Lung microvascular endothelial cell (primary cell): ENCODE measurements around the gene ANKRD40CL. TPM values are rescaled to one million over a fixed set of nuclear protein-coding genes. Genes with fewer than 3 reads are reported as not detected.
"Not testable (repeated sequence)": the region's sequence is repeated elsewhere in the genome, so short reads cannot be mapped to it uniquely, and the experiment has no call there.

Experiments used
- DNase-seq, 2 donors: peaks; one replicate each; pipeline versions ENCODE4 v3.0.0 to v3.0.0-alpha.2; 2010; ENCODE audit warnings: low read depth in 2 of 2
- total RNA-seq: library from RNA; depleted of rRNA; stranded (reverse); fragments of >200 nt; gene quantifications from 2 replicates; pipeline ENCODE4 v1.2.1, GENCODE V29; 2014

The ANKRD40CL gene, protein sequence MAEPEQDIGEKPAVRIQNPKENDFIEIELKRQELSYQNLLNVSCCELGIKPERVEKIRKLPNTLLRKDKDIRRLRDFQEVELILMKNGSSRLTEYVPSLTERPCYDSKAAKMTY
- total RNA-seq: not detected in 2 replicates

DNA sequence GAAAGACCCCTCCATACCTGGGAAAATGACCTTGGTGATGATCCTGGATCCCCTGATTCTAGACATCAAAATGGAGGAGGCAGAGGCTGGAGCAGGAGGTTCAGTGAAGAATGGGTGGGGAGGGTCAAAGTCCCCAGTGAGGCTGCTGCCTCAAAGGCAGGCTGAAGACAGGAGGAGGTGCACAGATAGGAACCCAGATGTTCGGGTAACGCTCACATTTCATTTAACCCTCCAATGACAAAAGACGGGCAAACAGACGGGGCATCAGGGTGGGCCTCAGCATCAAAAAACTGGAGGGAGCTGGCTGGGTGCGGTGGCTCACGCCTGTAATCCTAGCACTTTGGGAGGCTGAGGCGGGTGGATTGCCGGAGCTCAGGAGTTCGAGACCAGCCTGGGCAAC is at the start of gene ANKRD40CL:
Gene ANKRD40CL, minus strand, starts transcription at position 73 of the 400 bp plus-strand sequence. CDS start 605 bp downstream, outside the sequence.
- no peak for DNase-seq

- no peak for DNase-seq
These were observed 49.0 kb upstream of the ANKRD40CL start for GRCh38 chr17:50816271-50816670.

DNA sequence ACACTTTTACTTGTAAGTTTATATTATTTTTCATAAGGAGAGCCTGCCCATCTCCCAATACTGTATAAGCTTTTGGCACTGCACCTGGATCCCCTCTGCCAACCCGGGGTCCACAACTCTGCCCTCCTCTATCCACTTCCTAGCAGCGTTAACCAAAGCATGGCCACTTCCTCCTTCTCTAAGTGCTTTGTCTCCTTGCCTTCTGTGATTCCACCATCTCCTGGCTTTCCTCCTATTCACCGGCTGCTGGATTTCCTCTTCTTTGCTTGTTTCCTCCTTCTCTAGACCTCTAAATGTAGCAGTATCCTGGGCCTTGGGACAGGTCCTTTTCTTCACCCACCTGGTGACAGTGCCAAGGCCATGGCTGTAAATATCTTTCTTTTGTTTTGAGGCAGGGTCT is 48.1 kb upstream of the ANKRD40CL start:
- DNase-seq: no peak

DNA sequence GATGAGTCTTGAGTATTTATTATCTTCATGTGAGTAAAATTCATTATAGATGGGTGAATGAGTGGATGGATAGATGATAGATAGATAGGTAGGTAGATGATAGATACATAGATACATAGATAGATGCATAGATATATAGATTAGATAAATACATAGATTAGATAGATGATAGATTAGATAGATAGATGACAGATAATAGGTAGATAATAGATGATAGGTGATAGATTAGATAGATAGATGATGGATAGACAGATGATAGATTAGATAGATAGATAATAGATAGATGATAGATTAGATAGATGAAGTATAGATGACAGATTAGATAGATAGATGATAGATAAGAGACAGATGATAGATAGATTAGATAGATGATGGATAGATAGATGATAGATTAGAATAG is 46.3 kb upstream of the ANKRD40CL start:
- no peak for DNase-seq

GRCh38 chr17:50808888-50809287 is 41.6 kb upstream of the ANKRD40CL start:
- no peak for DNase-seq

- no peak for DNase-seq
These were observed 41.1 kb upstream of the ANKRD40CL start for GRCh38 chr17:50808413-50808812.

GRCh38 chr17:50807675-50808074 is 40.4 kb upstream of the ANKRD40CL start:
- DNase-seq: no peak

DNA sequence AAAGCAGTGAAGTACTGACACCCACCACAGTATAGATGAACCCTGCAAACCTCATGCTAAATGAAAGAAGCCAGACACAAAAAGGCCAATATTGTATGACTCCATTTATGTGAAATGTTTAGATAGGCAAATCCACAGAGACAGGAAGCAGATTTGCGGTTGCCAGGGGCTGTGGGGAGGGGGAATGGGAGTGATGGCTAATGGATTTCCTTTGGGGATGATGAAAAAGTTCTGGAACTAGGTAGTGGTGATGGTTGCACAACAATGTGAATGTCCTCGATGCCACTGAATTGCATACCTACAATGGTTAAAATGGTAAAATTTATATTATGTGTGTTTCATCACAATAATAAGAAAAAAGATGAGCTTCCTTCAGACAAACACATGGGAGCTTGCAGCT is 39.7 kb upstream of the ANKRD40CL start:
- peak in 1 of 2 donors; percentile 44 for DNase-seq

DNA sequence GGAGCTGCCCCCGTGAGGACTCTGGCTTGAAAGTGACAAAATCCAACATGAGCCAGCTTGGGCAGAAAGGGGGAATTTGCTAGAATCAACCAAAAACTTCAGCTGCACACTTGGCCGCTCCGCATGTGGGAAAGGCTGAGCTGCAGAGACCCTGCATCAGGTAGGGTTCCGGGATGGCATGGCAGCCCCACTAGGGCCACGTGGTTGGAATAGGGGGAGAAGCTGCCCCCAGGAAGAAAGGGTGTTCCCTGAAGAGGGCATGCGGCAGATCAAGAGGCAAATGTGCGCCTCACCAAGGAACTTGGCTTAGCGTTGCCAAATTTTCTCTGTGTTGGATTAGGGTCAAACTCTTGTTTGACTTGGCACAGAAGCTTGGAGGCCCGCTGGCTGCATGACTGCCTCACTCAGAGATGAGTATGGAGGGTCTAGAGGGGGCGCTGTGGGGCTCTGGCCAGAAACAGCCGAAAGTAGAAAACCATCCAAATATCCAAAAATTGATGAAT is 38.9 kb upstream of the ANKRD40CL start:
- no peak for DNase-seq

- no peak for DNase-seq
These were observed 38.2 kb upstream of the ANKRD40CL start for GRCh38 chr17:50805486-50805885.

GRCh38 chr17:50804749-50805475 is 37.6 kb upstream of the ANKRD40CL start:
- not testable (repeated sequence) for DNase-seq

- DNase-seq: no peak
These were observed 36.4 kb upstream of the ANKRD40CL start for GRCh38 chr17:50803676-50804075.

DNA sequence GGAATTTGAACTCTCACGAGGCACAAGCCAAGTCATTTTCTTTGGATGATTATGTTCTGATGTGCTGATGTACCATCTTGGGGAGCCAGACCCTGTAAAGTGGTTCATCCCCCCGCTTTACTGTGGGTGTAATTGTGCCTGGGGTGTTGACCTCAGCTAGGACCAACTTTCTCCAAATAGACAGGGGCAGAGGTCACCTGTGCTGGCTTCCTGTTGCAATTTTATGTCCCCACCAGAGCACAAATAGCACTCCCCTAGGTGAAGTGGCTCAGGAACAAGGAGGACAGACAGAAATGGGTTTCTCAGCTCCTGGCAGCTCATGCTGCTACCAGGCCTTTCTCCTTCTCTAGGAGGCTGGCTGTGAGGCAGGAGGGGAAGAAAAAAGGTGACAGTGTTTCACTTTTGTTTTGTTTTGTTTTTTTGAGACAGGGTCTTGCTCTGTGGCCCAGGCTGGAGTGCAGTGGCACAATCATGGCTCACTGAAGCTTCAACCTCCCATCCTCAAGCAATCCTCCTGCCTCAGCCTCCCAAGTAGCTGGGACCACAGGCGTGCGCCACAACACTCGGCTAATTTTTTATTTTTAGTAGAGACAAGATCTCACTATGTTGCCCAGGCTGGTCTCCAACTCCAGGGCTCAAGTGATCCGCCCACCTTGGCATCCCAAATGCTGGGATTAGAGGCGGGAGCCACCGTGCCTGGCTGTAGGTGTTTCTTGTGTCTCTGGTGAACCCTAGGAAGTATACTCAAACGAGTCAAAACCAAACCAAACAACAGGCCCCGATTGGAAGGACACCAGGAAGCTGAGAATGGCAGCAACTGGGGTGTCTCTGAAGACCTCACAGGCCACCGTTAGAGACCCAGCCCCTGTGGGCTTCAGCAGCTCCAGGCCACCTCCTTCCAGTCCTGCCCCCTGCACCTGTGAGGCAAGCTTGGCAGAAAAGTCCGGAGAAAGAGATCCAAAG is 35.6 kb upstream of the ANKRD40CL start:
- DNase-seq: no peak

DNA sequence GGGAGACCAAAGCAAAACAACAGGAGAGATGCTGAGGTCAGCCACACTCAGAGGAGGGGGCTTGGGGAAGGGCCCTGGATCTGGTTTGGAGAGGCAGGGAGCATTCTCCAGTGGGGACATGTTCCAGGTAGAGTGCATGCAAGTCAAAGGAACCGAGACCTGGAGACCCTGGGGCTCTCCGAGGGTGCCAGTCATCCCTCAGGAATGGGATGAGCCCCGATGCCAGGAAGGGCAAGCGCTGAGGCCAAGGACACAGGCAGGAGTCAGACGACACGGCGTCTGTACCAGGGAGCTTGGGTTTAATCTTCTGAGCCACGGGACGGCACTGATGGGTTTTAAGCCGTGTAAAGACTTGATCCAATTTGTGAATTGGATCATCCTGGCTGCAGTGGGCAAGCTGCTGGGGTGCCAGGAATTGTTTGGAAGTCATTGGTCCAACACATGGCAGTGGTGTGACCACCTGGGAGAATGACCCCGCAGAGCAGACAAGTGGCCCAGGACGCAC is 32.9 kb upstream of the ANKRD40CL start:
- DNase-seq: no peak

- DNase-seq: no peak
These were observed 32.3 kb upstream of the ANKRD40CL start for GRCh38 chr17:50799582-50799981.

- DNase-seq: no peak
These were observed 31.3 kb upstream of the ANKRD40CL start for GRCh38 chr17:50798424-50799288.

DNA sequence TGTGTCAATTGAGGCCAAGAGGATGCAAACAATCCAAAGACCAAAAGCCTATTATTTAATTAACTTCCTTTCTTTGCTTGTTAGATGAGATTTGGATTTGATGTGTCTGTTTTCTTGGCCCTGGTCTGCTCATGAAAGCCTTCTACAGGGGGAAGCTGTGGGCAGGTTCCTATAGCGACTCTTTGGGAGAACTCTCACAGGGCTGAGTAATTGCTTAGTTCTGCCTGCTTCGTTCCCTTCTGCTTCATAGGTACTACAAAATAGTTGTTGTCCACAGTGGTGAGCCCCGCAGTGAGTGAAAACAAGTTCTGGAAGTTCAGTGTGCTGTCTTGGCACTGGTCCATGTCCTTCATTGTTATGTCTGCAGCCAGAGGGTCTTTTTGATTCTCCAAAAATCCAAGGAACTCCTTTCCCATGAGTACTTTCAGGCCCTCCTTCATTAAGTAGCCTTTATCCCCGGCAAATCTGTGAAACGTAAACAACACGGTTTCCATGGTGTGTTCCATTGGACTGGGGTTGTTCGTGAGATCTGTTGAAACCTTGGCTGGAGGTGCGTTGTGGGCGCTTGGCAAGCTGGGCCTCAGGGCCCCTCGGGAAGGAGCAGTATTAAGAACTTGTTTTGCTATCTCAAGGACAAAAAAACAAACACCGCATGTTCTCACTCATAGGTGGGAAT is 30.0 kb upstream of the ANKRD40CL start:
- peak in 1 of 2 donors; percentile 11 for DNase-seq

GRCh38 chr17:50794361-50794760 is 27.0 kb upstream of the ANKRD40CL start:
- no peak for DNase-seq

DNA sequence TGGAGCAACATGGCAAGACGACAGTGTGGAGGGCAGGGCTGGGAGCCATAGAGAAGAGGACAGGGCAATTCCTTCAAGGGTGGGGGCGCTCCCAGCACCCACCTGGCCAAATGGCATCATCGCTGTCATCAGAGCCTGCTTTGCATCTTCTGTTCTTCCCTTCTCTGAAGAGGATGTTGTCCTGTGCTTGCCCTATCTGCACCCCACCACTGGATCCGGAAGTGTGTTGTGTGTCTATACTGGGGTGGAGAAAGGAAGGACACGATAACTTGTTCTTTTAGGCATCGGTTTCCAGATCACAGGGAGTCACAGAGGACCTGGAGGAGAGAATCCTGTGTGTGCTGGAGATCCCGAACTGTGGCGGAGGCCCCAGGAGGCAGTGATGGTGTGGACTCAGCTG is 25.7 kb upstream of the ANKRD40CL start:
- DNase-seq: no peak

DNA sequence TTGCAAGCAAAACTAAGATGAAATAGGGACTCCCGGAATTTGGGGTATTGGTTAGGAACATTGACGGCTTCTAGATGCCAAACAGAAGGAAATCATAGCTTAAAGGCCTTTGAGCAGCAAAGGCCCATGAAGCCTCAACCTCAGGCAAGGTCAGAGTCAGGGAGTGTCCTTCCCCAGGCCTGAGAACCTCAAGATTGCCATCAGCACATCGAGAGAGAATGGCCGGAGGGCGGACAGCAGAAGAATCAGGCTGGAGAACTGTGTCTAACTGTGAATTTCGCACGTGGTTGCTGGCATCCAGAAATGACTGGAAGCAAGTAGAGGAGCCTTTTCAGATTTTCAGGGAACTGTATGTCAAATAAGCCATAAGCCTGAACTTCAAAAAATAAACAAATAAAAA is 24.8 kb upstream of the ANKRD40CL start:
- no peak for DNase-seq
